NOMO-1 treated with dmso at 0.1 percent for 144 hours (cell line): ENCODE measurements around the gene DPF3.

Experiments used
- DNase-seq: peaks from one replicate; lab custom pipeline; 2025; ENCODE audit not compliant: unreplicated experiment; lab: John Stamatoyannopoulos, UW

The DPF3 gene

GRCh38 chr14:72576258-72576657, 317.6 kb downstream of the DPF3 start:
- no peak for DNase-seq

- DNase-seq: no peak
These were observed 319.2 kb downstream of the DPF3 start for GRCh38 chr14:72574715-72575114.

- DNase-seq: no peak
These were observed 320.0 kb downstream of the DPF3 start for GRCh38 chr14:72573725-72574417.
